HG03045 (cell line): Measurements from ENCODE around the gene OXT.
"Not testable (repeated sequence)": the region's sequence is repeated elsewhere in the genome, so short reads cannot be mapped to it uniquely, and the experiment has no call there.

Experiments used
- ATAC-seq: cut with Tn5 transposase; IDR thresholded peaks from one replicate; pipeline ENCODE4 v1.9.1; 2021; ENCODE audit warnings: mild to moderate bottlenecking, moderate library complexity; ENCODE audit not compliant: unreplicated experiment

OXT gene

DNA sequence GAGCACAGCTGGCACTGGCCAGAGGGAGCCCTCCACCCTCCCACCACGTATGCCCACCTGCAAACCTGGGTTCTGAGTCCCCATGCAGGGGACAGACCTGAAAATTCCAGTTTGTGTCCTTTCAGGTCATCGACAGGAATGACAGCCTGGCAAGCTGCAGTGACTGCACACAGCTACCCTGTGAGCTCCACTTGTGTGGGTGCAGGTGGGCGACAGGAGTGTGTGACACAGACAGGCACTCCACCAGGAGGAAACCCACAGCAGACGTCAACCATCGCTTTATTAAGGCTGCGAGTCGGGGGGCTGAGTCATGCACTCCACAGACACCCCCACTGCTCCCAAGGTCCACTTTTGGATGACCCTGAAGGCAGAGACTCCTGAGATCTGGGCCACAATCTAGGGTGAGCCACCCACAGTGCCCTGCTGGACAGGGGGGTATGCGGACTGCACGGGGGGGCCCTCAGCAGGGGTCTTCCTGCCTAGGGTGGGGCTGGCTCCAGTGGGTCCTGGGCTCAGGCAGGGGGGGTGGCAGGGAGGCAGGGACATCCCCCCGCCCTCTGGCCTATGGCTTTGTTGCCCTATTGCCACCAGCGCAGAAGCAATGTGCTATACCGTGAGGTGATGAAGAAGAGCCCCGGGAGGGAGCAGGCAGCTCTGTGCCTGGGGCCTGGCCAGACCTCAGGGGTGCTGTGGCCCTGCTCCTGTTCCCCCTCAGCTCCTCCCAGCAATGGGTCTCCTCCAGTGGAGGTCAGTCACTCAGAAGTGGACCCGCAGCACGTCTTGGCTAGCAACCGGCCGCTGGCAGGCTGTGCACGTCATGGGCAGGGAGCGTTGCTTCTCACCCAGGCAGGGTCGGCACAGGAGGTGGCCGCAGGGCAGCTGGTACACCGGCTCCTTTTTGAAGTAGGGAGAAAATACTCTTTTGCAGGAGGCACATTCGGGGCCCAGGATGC is 38.2 kb downstream of the OXT start:
- ATAC-seq: no peak

DNA sequence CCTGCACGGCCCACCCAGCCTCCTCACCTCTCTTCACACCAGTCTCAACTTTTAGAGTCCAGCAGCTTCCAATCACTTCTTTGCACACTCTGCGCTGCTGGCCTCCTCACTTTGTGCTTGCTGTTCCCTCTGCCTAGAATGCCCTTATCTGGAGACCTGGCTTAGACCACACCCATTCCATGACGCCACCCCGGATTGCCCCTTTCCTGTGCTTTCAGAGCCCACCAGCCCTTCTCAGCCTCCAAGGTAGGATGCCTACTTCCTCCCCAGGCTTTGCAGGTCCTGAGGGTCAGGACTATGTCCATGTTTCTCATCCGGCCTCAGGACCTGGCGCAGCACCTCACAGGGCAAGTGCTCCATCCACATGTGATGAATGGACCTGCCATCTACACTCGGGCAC is 40.1 kb downstream of the OXT start:
- ATAC-seq: no peak

DNA sequence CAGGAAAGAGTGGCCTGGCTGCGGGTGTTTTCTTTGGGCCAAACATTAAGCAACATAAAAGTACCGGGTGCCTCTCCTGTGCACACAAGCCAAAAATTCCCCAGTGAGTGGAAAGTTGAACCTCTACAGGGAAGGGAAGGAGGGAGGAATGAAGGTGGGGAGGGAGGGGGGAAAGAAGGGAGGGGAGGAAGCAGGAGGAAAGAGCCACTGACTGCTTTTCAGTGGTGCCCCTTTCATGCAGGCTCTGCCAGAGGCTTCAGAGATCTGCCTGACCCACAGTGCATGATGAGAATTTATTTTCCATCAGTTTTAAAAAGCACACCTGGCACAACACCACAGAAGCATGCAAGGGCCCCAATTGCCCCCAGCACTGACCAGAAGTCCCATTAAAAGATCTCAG is 40.6 kb downstream of the OXT start:
- ATAC-seq: no peak

DNA sequence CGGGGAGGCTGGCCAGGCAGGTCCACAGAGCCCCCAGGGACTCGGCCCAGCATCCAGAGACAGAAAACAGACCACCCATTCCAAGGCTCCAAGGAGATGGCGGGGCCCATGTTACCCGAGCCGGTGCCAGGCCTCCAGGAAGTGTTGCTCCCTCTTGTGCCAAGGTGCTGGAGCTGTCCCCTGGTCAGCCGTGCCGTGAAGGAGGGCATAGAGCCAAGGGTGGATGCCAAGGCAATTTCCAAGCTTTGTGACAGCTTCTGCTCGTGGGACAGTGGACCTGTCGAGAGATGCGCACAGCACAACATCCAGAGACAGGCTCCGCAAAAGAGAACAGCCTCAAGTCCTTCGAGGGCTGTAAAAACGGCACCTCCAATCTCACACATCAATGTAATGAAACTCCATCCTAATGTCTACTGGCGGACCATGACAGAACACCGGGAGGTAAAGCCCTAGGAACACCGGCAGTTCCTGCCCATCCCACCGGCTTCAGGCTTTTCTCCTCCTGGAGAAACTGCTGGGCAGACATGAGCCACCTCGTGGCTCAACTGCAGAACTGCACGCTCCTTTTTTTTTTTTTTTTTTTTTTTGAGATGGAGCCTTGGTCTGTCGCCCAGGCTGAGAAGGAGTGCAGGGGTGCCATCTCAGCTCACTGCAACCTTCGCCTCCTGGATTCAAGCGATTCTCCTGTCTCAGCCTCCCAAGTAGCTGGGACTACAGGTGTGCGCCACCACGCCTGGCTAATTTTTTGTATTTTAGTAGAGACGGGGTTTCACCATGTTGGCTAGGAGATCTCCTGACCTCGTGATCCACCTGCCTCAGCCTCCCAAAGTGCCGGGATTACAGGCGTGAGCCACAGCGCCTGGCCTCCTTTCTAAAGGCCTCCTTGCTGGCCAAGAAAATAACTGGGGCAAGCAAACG is 44.0 kb downstream of the OXT start:
- ATAC-seq: no peak

- ATAC-seq: no peak
Measured at GRCh38 chr20:3116341-3116740, 44.9 kb downstream of the OXT start.

GRCh38 chr20:3117839-3118379 is 46.5 kb downstream of the OXT start:
- not testable (repeated sequence) for ATAC-seq

DNA sequence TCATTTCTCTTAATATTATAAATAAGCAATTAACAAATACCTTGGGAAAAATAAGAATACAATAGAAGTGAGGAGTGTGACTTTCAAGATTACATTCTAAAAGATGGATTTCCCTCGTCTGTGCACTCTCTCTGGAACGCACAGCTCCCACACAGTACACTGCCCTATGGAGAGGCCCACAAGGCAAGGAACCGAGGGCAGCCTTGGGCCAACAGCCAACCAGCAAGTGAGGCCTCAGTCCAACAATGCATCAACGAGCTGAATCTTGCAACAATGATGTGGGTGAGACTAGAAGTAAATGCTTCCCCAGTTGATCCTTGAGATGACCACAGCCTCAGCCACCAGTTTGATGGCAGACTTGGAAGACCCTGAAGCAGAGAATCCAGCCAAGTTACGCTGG is 47.6 kb downstream of the OXT start:
- no peak for ATAC-seq

DNA sequence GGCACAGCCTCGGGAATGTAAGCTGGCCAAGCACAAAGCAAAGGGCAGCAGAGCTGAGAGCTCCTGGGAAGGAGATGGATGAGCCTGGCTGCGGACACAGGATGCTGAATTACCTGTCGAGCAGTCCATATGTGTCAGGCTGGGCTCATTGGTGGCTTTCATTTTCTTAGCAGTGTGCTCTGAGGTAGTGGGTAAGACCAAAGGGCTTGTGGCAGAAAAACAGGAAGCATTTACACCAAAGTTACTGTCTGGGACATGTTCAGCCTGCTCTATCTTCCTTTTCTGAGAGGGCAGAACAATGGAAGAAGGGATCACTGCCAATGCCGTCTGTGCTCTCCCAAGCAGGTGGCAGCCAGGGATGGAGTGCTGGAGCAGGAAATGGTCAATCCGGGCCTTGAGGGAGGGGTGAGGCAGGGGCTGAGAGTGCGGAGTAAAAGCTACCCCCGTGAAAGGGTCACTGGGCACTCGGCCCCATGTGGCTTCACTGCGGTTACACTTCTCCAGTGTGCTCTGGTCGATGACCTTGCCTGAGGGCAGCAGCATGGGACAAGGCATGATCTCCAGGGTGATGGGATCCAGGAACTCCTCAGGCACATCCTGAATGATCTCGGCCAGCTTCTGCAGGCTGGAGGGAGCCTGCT is 50.0 kb downstream of the OXT start:
- no peak for ATAC-seq
